Activated T-cell treated with anti-CD3 and anti-CD28 coated beads, Interleukin-2, amount 50 U/mL, for 48 hours (primary cell): Measurements from ENCODE around the gene NFATC2IP.
"Not testable (repeated sequence)": the region's sequence is repeated elsewhere in the genome, so short reads cannot be mapped to it uniquely, and the experiment has no call there.

Experiments
- DNase-seq, 2 experiments: peaks; one replicate each; pipeline ENCODE4 v3.0.0-alpha.2; 2020

Gene NFATC2IP

DNA sequence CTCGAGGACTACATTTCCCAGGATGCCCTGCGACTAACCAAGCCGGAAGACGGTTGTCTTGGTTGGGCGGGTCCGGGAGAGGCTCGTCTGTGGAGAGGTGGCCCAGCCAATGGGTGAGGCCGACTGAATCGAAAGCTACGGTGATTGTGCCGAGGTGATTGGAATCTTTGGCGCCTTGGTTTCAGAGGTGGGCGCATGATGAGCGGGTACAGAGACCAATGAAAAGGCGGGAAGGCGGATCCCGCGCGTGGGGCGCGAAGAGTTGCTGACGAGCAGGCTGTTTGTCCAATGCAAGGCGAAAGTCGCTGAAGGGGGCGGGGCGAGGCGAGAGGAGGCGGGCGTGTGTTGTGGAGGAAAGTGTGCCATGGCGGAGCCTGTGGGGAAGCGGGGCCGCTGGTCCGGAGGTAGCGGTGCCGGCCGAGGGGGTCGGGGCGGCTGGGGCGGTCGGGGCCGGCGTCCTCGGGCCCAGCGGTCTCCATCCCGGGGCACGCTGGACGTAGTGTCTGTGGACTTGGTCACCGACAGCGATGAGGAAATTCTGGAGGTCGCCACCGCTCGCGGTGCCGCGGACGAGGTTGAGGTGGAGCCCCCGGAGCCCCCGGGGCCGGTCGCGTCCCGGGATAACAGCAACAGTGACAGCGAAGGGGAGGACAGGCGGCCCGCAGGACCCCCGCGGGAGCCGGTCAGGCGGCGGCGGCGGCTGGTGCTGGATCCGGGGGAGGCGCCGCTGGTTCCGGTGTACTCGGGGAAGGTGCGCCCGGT is at the start of gene NFATC2IP:
TSS of gene NFATC2IP (plus strand) at position 290 of the 762 bp plus-strand sequence. CDS start at position 365, 75 bp downstream.
- peak; percentile 100 for DNase-seq

DNA sequence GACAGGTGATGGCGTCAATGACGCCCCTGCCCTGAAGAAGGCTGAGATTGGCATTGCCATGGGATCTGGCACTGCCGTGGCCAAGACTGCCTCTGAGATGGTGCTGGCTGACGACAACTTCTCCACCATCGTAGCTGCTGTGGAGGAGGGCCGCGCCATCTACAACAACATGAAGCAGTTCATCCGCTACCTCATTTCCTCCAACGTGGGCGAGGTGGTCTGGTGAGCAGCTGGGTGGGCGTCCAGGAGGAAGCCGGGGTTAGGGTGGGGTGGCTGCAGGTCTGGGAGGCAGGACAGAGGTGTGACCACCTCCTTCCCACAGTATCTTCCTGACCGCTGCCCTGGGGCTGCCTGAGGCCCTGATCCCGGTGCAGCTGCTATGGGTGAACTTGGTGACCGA is 48.9 kb upstream of the NFATC2IP start:
- no peak for DNase-seq

DNA sequence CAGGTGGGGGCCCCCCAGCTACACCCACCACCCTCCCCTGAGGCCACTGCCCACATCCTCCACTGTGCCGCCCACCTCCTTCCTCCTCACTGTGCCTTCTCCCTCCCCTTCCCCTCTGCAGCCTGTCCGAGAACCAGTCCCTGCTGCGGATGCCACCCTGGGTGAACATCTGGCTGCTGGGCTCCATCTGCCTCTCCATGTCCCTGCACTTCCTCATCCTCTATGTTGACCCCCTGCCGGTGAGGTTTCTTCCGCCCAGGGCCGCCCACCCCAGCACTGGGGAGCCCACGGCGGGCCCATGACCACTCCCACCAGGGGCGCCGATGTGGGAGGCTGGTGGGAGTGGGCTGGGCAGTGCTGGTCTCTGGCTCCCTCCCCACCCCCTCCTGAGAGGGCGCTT is 47.8 kb upstream of the NFATC2IP start:
- no peak for DNase-seq

DNA sequence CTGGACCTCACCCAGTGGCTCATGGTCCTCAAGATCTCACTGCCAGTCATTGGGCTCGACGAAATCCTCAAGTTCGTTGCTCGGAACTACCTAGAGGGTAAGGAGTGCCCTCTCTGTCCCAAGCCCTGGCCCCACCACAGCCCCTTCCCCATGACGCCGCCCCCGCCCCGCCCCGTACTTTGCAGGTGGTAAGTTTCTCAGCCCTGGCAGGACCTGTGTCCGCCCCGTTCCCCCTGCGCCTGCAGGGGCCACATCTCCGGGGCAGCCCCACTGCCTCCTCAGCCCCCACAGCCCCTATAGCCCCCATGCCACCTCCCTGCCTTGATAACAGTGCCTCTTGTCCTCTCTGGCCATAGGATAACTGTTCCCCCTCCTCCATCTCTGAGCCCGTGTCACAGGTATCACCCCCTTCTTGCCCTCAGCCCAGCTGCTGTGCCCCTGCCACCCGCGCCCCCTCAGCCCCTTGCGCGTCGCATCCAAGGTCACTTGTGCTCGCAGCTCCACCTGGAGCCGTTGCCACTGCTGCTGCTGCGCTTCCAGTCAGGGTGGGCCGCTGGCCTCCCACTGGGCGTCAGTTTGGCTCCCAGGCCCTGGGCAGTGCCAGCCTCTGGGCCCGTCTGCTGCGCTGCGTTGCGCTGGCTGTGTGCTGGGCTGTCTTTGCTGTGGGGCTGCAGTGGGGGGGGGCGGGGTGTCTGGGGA is 47.2 kb upstream of the NFATC2IP start:
- DNase-seq: no peak

DNA sequence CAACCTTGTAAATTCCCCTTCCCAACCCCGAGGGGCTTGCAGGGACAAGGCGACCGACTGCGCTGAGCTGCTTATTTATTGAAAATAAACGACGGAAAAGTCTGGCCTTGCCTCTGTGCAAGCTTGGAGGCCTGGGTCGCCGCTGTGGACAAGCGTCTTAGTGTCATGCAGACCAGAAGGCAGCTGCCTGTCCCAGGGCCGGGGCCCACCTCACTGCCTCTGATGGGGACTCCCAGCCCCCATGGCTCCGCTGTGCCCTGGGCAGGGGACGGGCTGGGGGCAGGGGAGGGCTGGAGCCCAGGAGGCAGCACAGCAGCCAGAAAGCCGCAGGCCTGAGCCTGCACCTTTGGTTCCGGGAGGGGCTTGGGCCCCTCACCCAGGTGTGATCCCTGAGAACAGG is 46.4 kb upstream of the NFATC2IP start:
- DNase-seq: no peak

DNA sequence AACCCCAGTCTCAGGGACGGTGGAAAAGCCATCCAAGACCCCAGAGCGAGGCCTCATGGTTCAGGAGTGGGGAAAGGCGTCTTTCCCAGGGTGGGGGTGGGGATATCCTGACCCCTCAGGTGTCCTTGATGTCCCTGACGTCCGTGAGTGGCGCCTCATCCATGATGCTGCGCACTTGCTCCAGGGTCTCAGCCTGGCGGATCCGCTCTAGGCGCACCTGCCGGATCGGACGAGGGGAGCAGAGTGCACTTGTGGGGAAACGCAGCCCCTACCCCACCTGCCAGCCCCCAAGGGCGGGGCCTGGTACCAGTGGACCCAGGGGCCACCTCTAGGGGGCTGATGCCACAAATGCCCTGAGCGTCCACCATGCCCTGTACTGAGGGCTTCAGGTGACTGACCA is 45.9 kb upstream of the NFATC2IP start:
- no peak for DNase-seq

DNA sequence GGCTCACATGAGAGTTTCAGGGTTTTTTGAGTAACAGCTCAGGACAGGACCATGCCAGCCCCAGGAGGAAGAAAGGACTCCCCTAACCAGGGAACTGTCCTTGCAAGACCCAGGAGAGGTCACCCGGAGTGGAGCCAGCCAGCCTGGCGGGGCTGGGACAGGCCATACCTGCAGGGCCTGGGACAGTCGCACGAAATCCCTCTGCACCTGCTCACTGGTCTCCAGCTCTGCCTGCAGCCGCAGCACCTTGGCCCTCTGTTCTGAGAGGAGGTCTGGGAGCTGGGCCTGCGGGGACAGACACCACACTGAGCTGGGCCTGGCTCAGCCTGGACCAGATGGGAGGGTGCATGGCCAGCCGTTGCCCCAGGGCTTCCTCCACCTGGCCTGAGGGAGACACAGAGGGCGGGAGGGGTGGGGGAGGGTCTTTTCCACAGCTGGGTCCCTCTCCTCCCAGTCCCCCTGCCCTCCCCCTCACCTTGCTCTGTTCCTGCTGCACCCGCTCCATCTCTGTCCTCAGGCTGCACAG is 45.4 kb upstream of the NFATC2IP start:
- no peak for DNase-seq

DNA sequence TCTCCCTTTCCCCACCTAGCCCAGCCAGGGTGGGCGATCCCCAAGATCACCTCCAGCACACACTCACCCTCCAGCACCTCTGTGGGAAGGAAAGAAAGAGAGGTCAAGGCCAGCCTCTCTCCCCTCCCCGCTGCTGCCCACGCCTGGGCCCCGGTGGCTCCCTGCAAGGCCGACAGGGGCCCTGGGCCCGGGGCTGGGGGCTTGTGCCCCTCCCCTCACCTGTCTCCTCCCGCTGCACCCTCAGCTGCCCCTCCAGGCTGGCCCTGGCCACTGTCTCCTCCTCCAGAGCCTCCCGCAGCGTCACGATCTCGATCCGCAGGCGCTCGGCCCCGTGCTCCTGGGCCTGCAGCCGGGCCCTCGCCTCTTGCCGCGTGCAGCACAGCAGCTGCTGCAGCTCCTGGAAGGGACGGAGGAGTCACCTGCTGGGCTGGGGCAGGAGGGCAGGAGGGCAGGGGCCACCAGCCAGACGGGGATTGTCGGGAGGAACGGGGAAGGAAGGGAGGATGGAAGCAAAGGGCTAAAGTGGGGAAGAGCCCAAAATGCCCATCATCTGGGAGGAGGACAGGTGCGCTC is 44.9 kb upstream of the NFATC2IP start:
- no peak for DNase-seq

DNA sequence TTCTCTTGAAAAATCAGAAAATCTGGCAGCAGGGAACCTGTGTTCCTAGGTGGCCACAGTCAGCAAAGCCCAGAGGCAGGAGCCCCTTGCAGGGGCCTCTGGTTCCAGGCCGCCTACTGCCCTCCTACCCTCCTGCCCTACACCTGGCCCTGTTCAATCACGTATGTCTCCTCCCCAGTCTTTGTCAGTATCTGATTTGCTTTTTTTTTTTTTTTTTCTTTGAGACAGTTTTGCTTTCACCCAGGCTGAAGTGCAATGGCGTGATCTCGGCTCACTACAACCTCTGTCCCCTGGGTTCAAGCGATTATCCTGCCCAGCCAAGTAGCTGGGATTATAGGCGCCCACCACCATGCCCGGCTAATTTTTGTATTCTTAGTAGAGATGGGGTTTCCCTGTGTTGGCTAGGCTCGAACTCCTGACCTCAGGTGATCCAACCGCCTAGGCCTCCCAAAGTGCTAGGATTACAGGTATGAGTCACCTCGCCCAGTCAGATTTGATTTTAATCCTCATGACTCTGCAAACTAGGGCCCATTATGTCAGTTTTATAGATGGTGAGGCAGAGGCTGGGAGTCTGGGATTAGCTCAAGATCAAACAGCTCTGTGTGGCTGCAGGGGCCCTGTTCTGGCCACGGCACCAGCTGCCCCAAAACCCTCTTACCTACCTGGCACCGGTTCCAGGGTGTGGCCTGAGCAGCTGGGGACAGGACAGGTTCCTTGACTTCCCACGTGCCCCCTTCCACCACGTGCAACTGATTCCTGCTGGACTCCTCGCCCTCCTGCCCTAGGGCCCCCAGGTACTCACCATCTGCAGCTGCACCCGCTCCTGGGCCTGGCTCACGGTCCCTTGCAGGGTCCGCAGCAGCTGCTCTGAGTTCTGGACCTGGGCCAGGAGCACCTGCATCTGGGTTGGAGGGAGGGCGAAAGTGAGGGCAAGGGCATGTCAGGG is 40.4 kb upstream of the NFATC2IP start:
- DNase-seq: no peak

DNA sequence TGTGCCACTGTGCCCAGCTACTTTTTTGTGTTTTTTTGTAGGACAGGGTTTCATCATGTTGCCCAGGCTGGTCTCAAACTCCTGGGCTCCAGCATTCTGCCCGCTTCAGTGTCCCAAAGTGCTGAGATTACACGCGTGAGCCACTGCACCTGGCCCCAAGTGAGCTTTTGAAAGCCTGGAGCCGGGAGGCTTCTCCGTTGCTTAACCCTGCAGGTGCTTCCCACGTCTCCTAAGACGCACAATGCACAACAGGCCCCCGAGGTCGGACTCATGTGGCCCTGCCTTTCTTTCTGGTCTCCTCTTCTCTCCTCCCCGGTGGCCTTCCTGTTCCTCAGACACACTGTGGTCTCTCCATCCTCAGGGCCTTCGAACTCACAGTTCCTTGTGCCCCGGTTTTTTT is 38.2 kb upstream of the NFATC2IP start:
- no peak for DNase-seq

DNA sequence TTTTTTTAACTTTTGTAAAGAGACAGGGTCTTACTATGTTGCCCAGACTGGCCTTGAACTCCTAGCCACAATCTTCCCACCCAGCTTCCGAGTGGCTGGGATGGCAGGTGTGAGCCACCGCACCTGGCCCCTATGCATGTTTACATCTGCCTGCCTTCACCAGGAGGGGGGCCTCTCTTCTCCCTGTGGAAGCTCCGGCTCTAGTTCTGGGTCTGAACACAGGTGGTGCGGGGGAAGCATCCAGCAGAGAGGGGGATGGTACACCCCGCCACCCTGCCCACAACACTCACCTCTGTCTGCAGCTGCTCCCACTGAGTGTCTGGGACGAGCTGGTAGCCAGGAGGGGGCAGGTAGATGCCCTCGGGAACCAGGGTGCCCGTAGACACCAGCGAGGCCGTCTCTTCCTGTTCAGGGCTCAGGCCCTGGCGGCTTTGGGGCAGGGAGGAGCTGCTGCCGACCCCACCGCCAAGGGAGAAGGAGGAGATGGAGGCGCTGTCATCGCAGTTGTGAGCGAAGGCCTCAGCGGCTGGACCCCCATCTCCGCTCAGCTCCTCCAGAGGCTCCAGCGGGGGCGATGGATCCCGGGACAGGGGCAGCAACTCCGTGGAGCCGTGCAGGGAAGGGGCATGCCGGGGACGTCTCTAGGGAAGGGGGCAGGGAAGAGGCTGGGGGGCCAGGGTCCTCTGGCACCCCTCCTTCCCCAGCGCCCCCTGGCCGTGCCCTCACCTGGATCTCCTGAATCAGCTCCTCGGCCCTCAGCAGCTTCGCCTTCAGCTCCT is 36.6 kb upstream of the NFATC2IP start:
- DNase-seq: no peak

DNA sequence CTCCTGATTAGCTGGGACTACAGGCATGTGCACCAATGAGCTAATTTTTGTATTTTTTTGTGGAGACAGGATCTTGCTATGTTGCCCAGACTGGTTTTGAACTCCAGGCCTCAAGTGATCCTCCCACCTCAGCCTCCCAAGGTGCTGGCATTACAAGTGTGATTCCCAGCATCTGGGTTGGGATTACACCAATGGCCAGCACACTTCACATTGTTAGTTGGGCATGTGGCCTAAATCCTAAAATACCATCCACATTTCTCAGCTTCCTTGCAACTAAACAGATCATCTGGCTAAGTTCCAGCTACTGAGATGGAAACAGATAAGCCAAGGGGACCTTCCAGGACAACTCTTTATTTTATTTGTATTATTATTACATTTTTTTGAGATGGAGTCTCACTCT is 35.6 kb upstream of the NFATC2IP start:
- no peak for DNase-seq

DNA sequence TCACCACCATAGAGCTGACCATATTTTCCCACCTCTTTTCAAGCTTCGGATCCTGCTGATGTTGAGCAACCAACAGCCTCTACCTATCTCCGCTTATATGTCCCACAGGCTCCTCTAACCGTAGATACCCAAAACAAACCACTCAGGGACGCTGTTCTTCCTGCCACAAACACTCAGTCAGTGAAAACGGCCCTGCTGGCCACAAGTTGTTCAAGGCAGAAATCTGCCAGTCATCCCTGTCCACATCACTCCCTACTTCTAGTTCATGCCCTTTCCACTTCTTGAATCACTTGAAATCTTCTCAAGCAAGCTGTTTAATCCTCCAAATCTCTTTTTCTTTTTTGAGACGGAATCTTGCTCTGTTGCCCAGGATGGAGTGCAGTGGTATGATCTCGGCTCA is 33.6 kb upstream of the NFATC2IP start:
- no peak for DNase-seq

DNA sequence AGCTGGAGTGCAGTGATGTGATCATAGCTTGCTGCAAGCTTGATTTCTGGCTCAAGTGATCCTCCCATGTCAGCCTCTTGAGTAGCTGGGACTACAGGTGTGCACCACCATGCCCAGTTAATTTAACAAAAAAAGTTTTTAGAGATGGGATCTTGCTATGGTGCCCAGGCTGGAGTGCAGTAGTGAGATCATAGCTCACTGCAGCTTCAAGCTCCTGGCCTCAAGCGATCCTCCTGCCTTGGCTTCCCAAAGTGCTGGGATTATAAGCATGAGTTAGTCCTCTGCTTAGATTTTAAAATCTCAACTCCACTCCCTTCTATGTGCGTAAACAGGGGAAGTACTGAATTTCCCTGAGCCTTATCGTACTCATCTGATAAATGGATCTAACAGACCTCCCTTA is 32.0 kb upstream of the NFATC2IP start:
- DNase-seq: no peak

DNA sequence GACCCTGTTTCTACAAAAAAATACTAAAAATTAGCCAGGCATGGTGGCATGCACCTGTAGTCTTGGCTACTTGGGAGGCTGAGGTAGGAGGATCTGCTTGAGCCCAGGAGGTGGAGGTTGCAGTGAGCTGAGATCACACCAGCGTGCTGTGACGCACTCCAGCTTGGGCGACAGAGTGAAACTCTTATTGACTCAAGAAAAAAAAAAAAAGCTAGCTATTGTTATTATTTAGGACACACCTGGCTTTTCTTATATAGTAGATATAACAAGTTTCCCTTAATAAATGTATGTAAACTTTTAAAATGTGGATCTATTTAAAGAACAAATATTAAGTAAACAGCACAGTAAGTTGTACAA is 27.5 kb upstream of the NFATC2IP start:
- no peak for DNase-seq

DNA sequence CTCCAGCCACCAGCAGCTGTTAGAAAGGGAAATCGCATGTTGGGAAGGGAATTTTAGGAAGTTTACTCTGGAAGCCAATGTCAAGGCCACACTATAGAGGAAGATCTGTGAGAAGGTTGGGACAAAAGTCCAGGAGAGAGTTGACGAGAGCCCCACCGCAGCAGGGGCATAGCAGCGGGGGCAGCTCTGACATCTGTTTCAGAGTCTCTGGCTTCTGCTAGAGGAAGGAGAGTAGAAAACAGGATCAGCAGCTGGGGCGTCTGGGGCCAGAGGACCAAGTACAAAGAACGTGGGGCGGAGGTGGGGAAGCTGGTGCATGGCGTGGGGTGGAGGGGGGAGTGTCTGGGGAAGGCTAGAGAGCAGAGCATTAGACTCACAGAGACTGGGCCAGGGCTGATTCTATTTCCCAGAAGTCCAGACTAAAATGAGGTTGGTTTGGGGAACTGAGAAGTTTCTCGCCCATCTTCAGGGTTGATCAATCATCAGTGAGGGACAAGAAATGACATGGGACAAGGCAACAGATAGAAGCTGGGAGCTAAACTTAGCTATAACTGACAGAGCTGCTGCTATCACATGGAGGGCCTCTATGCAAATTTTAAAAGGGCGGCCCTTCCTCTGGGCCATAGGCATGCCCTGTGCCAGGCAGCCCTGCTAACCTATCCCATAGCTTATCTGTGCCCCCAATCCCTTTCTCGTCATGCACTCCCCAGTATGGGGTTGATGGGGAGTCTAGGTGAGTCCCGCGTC is 26.9 kb upstream of the NFATC2IP start:
- DNase-seq: no peak

DNA sequence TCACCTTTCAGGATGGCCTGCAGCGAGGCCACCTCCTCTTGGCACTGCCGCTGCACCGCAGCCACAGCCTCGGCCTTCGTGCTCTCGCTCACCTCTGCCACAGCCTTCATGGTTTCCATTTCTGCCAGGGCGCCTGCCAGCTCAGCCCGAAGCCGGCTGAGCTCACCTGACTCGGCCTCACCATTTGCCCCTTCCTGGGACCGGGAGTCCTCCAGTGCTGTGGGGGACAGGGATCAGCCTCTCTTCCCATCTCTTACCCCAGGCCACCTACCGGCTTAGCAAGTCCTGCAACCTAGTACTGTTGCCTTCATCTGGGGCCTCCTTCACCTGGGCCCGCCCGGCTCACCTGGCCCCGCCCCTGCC is 26.4 kb upstream of the NFATC2IP start:
- no peak for DNase-seq

DNA sequence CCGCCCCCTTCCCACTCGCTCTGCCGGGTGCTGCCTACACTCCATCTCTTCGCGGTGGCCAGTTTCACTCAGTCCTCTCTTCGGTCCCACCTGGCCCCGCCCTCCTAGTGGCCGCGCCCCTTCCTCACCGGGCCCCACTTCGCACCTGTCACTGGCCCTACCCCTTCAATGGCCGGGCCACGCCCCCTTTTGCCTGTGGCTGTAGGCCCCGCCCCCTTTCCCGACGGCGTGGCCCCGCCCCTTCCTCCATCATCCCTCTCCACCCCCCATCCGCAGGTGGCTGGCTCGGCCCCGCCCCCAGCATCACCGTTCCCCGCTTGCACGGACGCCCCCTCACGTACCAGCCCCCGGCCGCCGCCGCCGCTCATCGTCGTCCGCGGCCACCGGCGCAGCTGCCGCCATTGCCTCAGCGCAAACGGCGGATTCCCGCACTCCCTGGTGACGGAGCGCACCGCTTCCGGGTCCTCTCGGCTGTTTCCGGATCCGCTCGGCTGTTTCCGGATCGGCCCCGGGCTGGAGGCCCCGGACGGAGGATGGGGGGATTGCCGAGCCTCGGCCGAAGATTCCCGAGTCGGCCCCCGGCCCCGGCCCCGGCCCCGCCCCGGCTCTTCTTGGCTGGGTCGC is 25.9 kb upstream of the NFATC2IP start, which contains the start of gene RABEP2:
TSS of gene RABEP2 (minus strand) at position 477 of the 624 bp plus-strand sequence. CDS start at position 402, 75 bp downstream.
- DNase-seq: peak; percentile 99

DNA sequence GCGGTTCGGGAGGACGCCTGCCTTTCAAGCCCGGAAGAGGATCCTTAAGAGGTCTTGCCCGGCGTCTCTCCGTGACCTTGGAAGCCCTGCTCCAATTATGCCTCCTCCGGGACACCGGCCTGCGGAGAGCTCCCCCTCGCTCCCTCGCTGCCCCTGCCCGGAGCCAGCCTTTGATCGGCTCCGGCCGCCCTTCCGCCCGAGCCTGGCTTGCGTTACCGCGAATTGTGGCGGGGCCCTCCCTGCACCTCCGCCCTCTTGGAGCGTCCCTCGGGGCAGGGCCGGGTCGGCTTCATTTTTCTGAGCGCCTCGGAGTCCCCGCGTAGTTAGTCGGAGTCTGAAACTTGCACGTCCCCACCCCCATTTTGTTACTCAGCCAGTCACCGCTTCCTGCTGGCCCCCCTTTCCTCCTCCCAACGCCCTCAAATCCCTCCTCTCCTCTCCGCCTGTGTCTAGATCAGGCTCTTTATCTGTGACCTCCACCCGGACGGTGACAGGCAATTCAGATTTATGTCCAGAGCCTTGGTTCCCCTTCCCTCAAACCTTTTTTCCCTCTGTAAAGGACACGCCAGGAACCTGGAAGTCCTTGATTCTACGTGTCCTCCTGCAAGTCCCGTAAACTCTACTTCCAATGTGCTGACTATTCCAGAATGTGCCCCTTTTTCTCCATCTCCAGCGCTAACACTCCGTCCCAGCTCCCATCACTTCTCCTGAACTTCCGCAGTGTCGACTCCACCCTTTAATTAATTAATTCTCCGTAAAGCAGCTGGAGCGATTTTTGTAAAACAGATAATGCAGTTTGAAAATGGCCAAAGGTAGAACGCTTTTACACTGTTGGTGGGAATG is 25.1 kb upstream of the NFATC2IP start:
- DNase-seq: peak; percentile 89

DNA sequence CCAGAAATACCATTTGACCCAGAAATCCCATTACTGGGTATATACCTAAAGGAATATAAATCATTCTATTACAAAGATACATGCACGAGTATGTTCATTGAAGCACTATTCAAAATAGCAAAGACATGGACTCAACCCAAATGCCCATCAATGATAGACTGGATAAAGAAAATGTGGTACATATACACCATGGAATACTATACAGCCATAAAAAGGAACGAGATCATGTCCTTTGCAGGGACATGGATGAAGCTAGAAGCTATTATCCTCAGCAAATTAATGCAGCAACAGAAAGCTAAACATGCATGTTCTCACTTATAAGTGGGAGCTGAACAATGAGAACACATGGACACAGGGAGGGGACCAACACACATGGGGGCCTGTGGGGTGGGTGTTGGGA is 24.5 kb upstream of the NFATC2IP start:
- not testable (repeated sequence) for DNase-seq
